Dedifferentiated amniotic fluid mesenchymal stem cell (primary cell): Measurements from ENCODE around the gene MLH1.
"Not testable (repeated sequence)": the region's sequence is repeated elsewhere in the genome, so short reads cannot be mapped to it uniquely, and the experiment has no call there.

ENCODE experiments used
- DNase-seq: peaks from one replicate; pipeline ENCODE4 v3.0.0-alpha.2; 2016; ENCODE audit errors: extremely low spot score

Gene MLH1

GRCh38 chr3:37037352-37037751 is 44.0 kb downstream of the MLH1 start:
- no peak for DNase-seq

GRCh38 chr3:37039161-37039846 is 46.0 kb downstream of the MLH1 start:
- DNase-seq: no peak

- no peak for DNase-seq
Observed at GRCh38 chr3:37040231-37040630, 46.9 kb downstream of the MLH1 start.

- DNase-seq: no peak
Observed at GRCh38 chr3:37041546-37042195, 48.4 kb downstream of the MLH1 start.

GRCh38 chr3:37042712-37043111 is 49.4 kb downstream of the MLH1 start:
- DNase-seq: not testable (repeated sequence)

- no peak for DNase-seq
Observed at GRCh38 chr3:37050282-37050681, 57.0 kb downstream of the MLH1 start.

- DNase-seq: no peak
Observed at GRCh38 chr3:37052860-37053259, 59.5 kb downstream of the MLH1 start.

GRCh38 chr3:37053337-37053736 is 60.0 kb downstream of the MLH1 start:
- DNase-seq: no peak

GRCh38 chr3:37053753-37054152 is 60.4 kb downstream of the MLH1 start:
- DNase-seq: no peak

- DNase-seq: peak; percentile 76
Observed at GRCh38 chr3:37054370-37054769, 61.1 kb downstream of the MLH1 start.

GRCh38 chr3:37055077-37055476 is 61.8 kb downstream of the MLH1 start:
- DNase-seq: not testable (repeated sequence)

- no peak for DNase-seq
Observed at GRCh38 chr3:37056826-37057225, 63.5 kb downstream of the MLH1 start.

GRCh38 chr3:37058117-37058516 is 64.8 kb downstream of the MLH1 start:
- DNase-seq: no peak

- no peak for DNase-seq
Observed at GRCh38 chr3:37064747-37065146, 71.4 kb downstream of the MLH1 start.

GRCh38 chr3:37067577-37067976 is 74.3 kb downstream of the MLH1 start:
- DNase-seq: no peak

- DNase-seq: no peak
Observed at GRCh38 chr3:37068031-37068430, 74.7 kb downstream of the MLH1 start.

GRCh38 chr3:37071921-37072320 is 78.6 kb downstream of the MLH1 start:
- DNase-seq: no peak

- peak; percentile 72 for DNase-seq
Observed at GRCh38 chr3:37072892-37073291, 79.6 kb downstream of the MLH1 start.

GRCh38 chr3:37074178-37074577 is 80.9 kb downstream of the MLH1 start:
- DNase-seq: peak; percentile 79

GRCh38 chr3:37075955-37076354 is 82.6 kb downstream of the MLH1 start:
- no peak for DNase-seq

- no peak for DNase-seq
Observed at GRCh38 chr3:37082317-37082716, 89.0 kb downstream of the MLH1 start.

GRCh38 chr3:37086918-37087317 is 93.6 kb downstream of the MLH1 start:
- no peak for DNase-seq

- no peak for DNase-seq
Observed at GRCh38 chr3:37087870-37088269, 94.6 kb downstream of the MLH1 start.

- no peak for DNase-seq
Observed at GRCh38 chr3:37092484-37092883, 99.2 kb downstream of the MLH1 start.
